Measurements from ENCODE around the gene MAP1LC3C.

Gene MAP1LC3C

DNA sequence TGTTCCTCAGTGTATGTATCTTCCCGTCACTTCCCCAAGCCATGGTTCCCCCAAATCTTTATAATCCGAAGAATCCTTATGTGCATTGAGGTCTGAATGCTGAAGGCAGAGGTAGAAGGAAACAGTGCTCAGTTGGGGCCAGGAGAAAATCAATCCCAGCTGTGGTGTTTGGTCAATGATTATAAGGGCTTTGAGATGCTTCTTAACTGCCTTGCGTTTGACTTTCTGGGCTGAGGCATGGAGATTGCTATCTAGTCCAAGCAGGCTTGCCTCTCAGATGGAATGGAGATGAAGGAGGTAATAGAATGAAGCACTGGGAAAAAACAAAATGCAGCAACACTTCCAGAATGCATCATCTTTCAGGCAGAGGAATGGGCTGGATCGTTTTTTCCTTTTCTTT is 3.6 kb upstream of the MAP1LC3C start:
- no peak for TF ChIP-seq EZH2phosphoT487 (IDR thresholded peaks at IDR 0.05; ENCODE audit: low read length)
- no peak for TF ChIP-seq EZH2 (optimal IDR thresholded peaks at IDR 0.05; ENCODE audit: low read depth, low read length)
- no peak for TF ChIP-seq CTCF (IDR thresholded peaks at IDR 0.05; ENCODE audit: low read length)
- H3K36me3 ChIP-seq (replicated peaks; ENCODE audit: insufficient read depth, low read length): no peaks in the 10 kb centered on the region
- H3K4me1 ChIP-seq (ENCODE audit: low read length): no peaks in the 10 kb centered on the region
- no peaks in the 10 kb centered on the region for H3K27me3 ChIP-seq (replicated peaks; ENCODE audit: insufficient read depth, low read length)
- H4K20me1 ChIP-seq (ENCODE audit: insufficient read depth, low read length): no peaks in the 10 kb centered on the region
- H3K4me3 ChIP-seq (ENCODE audit: low read length): no peak overlapping the region
- H3K4me2 ChIP-seq (ENCODE audit: low read depth, low read length): no peak overlapping the region
- H3K9me3 ChIP-seq (replicated peaks; ENCODE audit: insufficient read depth, low read length): no peaks in the 10 kb centered on the region
- H3F3A ChIP-seq (ENCODE audit: insufficient read depth, low read length): no peaks in the 10 kb centered on the region
- H3K79me2 ChIP-seq (ENCODE audit: low read length): no peaks in the 10 kb centered on the region
- H3K9me2 ChIP-seq (replicated peaks; ENCODE audit: insufficient read depth, low read length): no peaks in the 10 kb centered on the region
- no peak overlapping the region for H3K27ac ChIP-seq (ENCODE audit: low read length)
- no peak for DNase-seq
- H3K9ac ChIP-seq (ENCODE audit: low read length): no peak overlapping the region
- no peak overlapping the region for H2AFZ ChIP-seq (ENCODE audit: low read length)

GRCh38 chr1:242002072-242002471 is 3.2 kb upstream of the MAP1LC3C start:
- H3K27ac ChIP-seq (ENCODE audit: low read length): no peak overlapping the region

GRCh38 chr1:242000434-242000833 is 1.5 kb upstream of the MAP1LC3C start:
- no peak overlapping the region for H3K4me2 ChIP-seq (ENCODE audit: low read depth, low read length)
- no peaks in the 10 kb centered on the region for H3K9me3 ChIP-seq (replicated peaks; ENCODE audit: insufficient read depth, low read length)
- H3K79me2 ChIP-seq (ENCODE audit: low read length): no peaks in the 10 kb centered on the region
- no peak overlapping the region for H3K4me3 ChIP-seq (ENCODE audit: low read length)
- no peak overlapping the region for H3K27ac ChIP-seq (ENCODE audit: low read length)
- H4K20me1 ChIP-seq (ENCODE audit: insufficient read depth, low read length): no peaks in the 10 kb centered on the region
- H3K36me3 ChIP-seq (replicated peaks; ENCODE audit: insufficient read depth, low read length): no peaks in the 10 kb centered on the region
- no peak overlapping the region for H2AFZ ChIP-seq (ENCODE audit: low read length)
- no peaks in the 10 kb centered on the region for H3F3A ChIP-seq (ENCODE audit: insufficient read depth, low read length)
- H3K9me2 ChIP-seq (replicated peaks; ENCODE audit: insufficient read depth, low read length): no peaks in the 10 kb centered on the region
- no peak for TF ChIP-seq EZH2phosphoT487 (IDR thresholded peaks at IDR 0.05; ENCODE audit: low read length)
- no peak for TF ChIP-seq EZH2 (optimal IDR thresholded peaks at IDR 0.05; ENCODE audit: low read depth, low read length)
- TF ChIP-seq CTCF (IDR thresholded peaks at IDR 0.05; ENCODE audit: low read length): no peak
- H3K4me1 ChIP-seq (ENCODE audit: low read length): no peaks in the 10 kb centered on the region
- no peak overlapping the region for H3K9ac ChIP-seq (ENCODE audit: low read length)
- no peaks in the 10 kb centered on the region for H3K27me3 ChIP-seq (replicated peaks; ENCODE audit: insufficient read depth, low read length)
- DNase-seq: no peak

More at GRCh38 chr1:242002072-242002471, 3.2 kb upstream of the MAP1LC3C start:
- Histone ChIP-seq H3K27me3 (replicated peaks; ENCODE audit: insufficient read depth, low read length) (no peaks in the 10 kb centered on the region), H3K36me3 (replicated peaks; ENCODE audit: insufficient read depth, low read length) (no peaks in the 10 kb centered on the region), H2AFZ (ENCODE audit: low read length) (no peak overlapping the region), H3F3A (ENCODE audit: insufficient read depth, low read length) (no peaks in the 10 kb centered on the region), H3K9me3 (replicated peaks; ENCODE audit: insufficient read depth, low read length) (no peaks in the 10 kb centered on the region), H3K4me1 (ENCODE audit: low read length) (no peaks in the 10 kb centered on the region), H3K9ac (ENCODE audit: low read length) (no peak overlapping the region), H3K79me2 (ENCODE audit: low read length) (no peaks in the 10 kb centered on the region), H4K20me1 (ENCODE audit: insufficient read depth, low read length) (no peaks in the 10 kb centered on the region), H3K4me3 (ENCODE audit: low read length) (no peak overlapping the region), H3K9me2 (replicated peaks; ENCODE audit: insufficient read depth, low read length) (no peaks in the 10 kb centered on the region), H3K4me2 (ENCODE audit: low read depth, low read length) (no peak overlapping the region)
- TF ChIP-seq CTCF (IDR thresholded peaks at IDR 0.05; ENCODE audit: low read length): no peak
- no peak for TF ChIP-seq EZH2phosphoT487 (IDR thresholded peaks at IDR 0.05; ENCODE audit: low read length)
- TF ChIP-seq EZH2 (optimal IDR thresholded peaks at IDR 0.05; ENCODE audit: low read depth, low read length): no peak
- DNase-seq: no peak

Data from MM.1S (cell line).